Measurements from ENCODE around the gene EPRS1. TPM values are rescaled to one million over a fixed set of nuclear protein-coding genes. Genes with fewer than 3 reads are reported as not detected.

The EPRS1 gene
- total and polyA plus RNA-seq, 9 of the 15 experiments (the other 6 are each of a cell fraction or from before 2014, with no cell fraction given), result 129 to 291 (median 248) TPM

DNA sequence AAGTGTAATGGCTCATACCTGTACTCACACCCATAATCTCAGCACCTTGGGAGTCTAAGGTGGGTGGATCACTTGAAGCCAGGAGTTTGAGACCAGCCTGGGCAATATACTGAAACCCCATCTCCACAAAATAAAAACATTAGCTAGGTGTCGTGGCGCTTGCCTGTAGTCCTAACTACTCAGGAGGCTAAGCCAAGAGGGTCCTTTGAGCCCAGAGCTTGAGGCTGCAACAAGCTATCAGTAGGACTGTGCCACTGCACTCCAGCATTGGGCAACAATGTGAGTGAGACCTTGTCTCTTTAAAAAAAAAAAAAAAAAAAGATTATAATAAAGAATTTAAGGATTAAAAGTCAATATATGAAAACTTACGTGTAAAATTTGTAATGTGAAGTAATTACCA, 31.6 kb upstream of the EPRS1 start:
- H3K27me3 ChIP-seq (ENCODE audit: control insufficient read depth in 2 of 2, insufficient read depth in 2 of 2, low read length in 2 of 2), result no peaks in the 10 kb centered on the region
- POLR2A ChIA-PET, result interaction anchor here (0.7 kb wide), 1 partner anchor 12 kb away, joined by 4 read pairs; the partner anchor contains the start of gene BPNT1
- in situ Hi-C loops (cut with MboI) (no loop called here), intact Hi-C loops (cut with micrococcal nuclease) (no loop called here)
- no peaks in the 10 kb centered on the region for H3K4me1 ChIP-seq (replicated peaks in 1 of 2; ENCODE audit: control insufficient read depth in 2 of 2, insufficient read depth in 2 of 2, low read length in 2 of 2)
- no peak overlapping the region for H3K27ac ChIP-seq (ENCODE audit: extremely low read depth, low read depth, low read length)
- no peak overlapping the region for H3K4me3 ChIP-seq
- H3K36me3 ChIP-seq (ENCODE audit: control insufficient read depth, insufficient read depth, low read length), result peaks cover 17% of the 10 kb centered on the region; the same call in 2 of the 3 replicates
- WGBS (ENCODE audit: insufficient coverage, low coverage, missing lambda C conversion rate), result 97% methylated on average over 3 of the region's 3 CpGs
- no peaks in the 10 kb centered on the region for H3K9me3 ChIP-seq (replicated peaks; ENCODE audit: control insufficient read depth, insufficient read depth, low read depth, low read length)
- no peak overlapping the region for H3K9ac ChIP-seq (ENCODE audit: insufficient read depth in 1 of 2, low read depth in 2 of 2, low read length in 2 of 2)
- no peaks in the 10 kb centered on the region for H4K20me1 ChIP-seq (replicated peaks; ENCODE audit: control insufficient read depth, insufficient read depth, low read length)
- H3K79me2 ChIP-seq (ENCODE audit: control insufficient read depth, insufficient read depth, low read length), result no peaks in the 10 kb centered on the region
- H3K9me1 ChIP-seq (ENCODE audit: control insufficient read depth, insufficient read depth, low read length), result no peaks in the 10 kb centered on the region
- FAIRE-seq, result peak; percentile 35
- no peak overlapping the region for H2AFZ ChIP-seq (ENCODE audit: low read depth, low read length)
- DNase-seq (ENCODE audit: extremely low read depth in 1 of 4, low spot score in 3 of 4), result no peak
- ATAC-seq, result peak; percentile 56
- no peak overlapping the region for H3K4me2 ChIP-seq (ENCODE audit: insufficient read depth, low read length)
- CTCF ChIA-PET (ENCODE audit: low intra/inter-chr PET ratio), result no interaction called here
- BruUV-seq (replicated peaks), result no TSS peak
- TF ChIP-seq UBTF (IDR thresholded peaks at IDR 0.05; ENCODE audit: borderline replicate concordance in 1 of 2, low read depth in 2 of 2, low read length in 2 of 2) (no peak), ZNF384 (IDR thresholded peaks at IDR 0.05; ENCODE audit: low read depth, low read length) (0 out of 2 replicates have a peak, but pooled peaks have one; percentile 12), TFE3 (CRISPR knock-in tag; IDR thresholded peaks at IDR 0.05) (no peak), THRAP3 (IDR thresholded peaks at IDR 0.05; ENCODE audit: borderline replicate concordance) (no peak), PTTG1 (tag; IDR thresholded peaks at IDR 0.05; ENCODE audit: low read depth) (no peak), MXD1 (CRISPR knock-in tag; IDR thresholded peaks at IDR 0.05; ENCODE audit: borderline replicate concordance, poor library complexity, severe bottlenecking) (no peak)
- TF ChIP-seq, protein P1, sequence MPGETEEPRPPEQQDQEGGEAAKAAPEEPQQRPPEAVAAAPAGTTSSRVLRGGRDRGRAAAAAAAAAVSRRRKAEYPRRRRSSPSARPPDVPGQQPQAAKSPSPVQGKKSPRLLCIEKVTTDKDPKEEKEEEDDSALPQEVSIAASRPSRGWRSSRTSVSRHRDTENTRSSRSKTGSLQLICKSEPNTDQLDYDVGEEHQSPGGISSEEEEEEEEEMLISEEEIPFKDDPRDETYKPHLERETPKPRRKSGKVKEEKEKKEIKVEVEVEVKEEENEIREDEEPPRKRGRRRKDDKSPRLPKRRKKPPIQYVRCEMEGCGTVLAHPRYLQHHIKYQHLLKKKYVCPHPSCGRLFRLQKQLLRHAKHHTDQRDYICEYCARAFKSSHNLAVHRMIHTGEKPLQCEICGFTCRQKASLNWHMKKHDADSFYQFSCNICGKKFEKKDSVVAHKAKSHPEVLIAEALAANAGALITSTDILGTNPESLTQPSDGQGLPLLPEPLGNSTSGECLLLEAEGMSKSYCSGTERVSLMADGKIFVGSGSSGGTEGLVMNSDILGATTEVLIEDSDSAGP (CRISPR knock-in tag; IDR thresholded peaks at IDR 0.05), result peak; percentile 31; the same call in 1 of the 2 replicates
- TF ChIP-seq, protein P2, sequence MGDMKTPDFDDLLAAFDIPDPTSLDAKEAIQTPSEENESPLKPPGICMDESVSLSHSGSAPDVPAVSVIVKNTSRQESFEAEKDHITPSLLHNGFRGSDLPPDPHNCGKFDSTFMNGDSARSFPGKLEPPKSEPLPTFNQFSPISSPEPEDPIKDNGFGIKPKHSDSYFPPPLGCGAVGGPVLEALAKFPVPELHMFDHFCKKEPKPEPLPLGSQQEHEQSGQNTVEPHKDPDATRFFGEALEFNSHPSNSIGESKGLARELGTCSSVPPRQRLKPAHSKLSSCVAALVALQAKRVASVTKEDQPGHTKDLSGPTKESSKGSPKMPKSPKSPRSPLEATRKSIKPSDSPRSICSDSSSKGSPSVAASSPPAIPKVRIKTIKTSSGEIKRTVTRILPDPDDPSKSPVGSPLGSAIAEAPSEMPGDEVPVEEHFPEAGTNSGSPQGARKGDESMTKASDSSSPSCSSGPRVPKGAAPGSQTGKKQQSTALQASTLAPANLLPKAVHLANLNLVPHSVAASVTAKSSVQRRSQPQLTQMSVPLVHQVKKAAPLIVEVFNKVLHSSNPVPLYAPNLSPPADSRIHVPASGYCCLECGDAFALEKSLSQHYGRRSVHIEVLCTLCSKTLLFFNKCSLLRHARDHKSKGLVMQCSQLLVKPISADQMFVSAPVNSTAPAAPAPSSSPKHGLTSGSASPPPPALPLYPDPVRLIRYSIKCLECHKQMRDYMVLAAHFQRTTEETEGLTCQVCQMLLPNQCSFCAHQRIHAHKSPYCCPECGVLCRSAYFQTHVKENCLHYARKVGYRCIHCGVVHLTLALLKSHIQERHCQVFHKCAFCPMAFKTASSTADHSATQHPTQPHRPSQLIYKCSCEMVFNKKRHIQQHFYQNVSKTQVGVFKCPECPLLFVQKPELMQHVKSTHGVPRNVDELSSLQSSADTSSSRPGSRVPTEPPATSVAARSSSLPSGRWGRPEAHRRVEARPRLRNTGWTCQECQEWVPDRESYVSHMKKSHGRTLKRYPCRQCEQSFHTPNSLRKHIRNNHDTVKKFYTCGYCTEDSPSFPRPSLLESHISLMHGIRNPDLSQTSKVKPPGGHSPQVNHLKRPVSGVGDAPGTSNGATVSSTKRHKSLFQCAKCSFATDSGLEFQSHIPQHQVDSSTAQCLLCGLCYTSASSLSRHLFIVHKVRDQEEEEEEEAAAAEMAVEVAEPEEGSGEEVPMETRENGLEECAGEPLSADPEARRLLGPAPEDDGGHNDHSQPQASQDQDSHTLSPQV (IDR thresholded peaks at IDR 0.05), result no peak
- TF ChIP-seq, protein P3, sequence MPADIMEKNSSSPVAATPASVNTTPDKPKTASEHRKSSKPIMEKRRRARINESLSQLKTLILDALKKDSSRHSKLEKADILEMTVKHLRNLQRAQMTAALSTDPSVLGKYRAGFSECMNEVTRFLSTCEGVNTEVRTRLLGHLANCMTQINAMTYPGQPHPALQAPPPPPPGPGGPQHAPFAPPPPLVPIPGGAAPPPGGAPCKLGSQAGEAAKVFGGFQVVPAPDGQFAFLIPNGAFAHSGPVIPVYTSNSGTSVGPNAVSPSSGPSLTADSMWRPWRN (IDR thresholded peaks at IDR 0.05; ENCODE audit: low read depth), result no peak
